Measurements from ENCODE around the gene CCN5. TPM values are rescaled to one million over a fixed set of nuclear protein-coding genes. Genes with fewer than 3 reads are reported as not detected.
A peak's percentile ranks its signal among the peaks of the same experiment; 100 is the strongest.

CCN5 gene
- total RNA-seq, 1 donor from 2014 or later: 37.0 TPM

GRCh38 chr20:44720621-44720996 lies 5.4 kb downstream of the CCN5 start:
- intact Hi-C loops (cut with micrococcal nuclease): no loop called here
- no peak overlapping the region for H3K4me3 ChIP-seq
- DNase-seq: no peak
- H3K27ac ChIP-seq (replicated peaks): peak overlapping the region; percentile 68
- no peaks in the 10 kb centered on the region for H3K27me3 ChIP-seq (ENCODE audit: low read depth)
- no peaks in the 10 kb centered on the region for H3K9me3 ChIP-seq (replicated peaks)
- no peaks in the 10 kb centered on the region for H3K36me3 ChIP-seq
- peaks cover 49% of the 10 kb centered on the region for H3K4me1 ChIP-seq
- no peak for TF ChIP-seq CTCF (IDR thresholded peaks at IDR 0.05; ENCODE audit: borderline replicate concordance)

DNA sequence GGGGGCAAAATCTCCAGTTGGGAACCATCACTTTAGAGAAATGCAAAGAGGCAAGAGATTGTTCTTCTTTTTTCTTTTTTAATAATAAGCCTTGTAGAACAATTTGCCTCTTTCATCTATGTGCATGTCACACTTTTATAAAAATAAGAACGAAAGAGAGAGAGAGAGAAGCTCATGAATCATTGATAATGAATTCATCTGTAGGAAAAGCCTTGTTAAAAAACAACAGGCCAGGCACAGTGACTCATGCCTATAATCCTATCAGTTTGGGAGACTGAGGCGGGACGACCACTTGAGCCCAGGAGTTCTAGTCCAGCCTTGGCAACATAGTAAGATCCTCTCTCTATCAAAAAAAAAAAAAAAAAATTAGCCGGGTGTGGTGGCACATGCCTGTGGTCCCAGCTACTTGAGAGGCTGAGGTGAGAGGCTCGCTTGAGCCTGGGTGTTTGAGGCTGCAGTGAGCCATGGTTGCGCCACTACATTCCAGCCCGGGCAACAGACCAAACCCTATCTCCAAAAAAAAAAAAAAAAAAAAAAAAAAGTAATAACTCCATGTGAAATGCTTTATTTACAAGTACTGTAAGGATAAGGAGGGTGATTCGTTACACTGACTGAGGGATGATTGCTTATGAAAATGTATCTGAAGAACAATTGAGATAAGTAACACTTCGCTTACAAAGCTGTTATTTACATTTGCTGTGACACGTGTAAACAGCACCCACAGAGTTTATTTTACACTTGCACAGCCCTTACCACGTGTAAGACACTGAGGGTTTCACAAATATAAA lies 6.0 kb downstream of the CCN5 start:
- Histone ChIP-seq H3K4me3 (no peak overlapping the region), H3K27me3 (ENCODE audit: low read depth) (no peaks in the 10 kb centered on the region), H3K4me1 (peaks cover 44% of the 10 kb centered on the region), H3K36me3 (no peaks in the 10 kb centered on the region), H3K27ac (replicated peaks) (peak overlapping the region; percentile 68), H3K9me3 (replicated peaks) (no peaks in the 10 kb centered on the region)
- TF ChIP-seq CTCF (IDR thresholded peaks at IDR 0.05; ENCODE audit: borderline replicate concordance): no peak
- no peak for DNase-seq
- intact Hi-C loops (cut with micrococcal nuclease): no loop called here

DNA sequence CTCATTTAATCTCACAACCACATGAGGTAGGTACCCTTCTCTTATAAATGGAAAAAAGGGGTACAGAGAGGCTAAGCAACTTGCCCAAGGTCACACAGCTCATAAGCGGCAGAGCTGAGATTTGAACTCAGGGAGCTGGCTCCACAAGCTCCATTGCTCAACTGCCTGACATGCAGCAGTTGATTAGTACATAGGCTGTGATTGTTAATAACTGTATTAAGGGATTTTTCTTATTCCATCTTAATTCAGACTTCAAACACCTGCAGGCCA lies 6.6 kb downstream of the CCN5 start:
- intact Hi-C loops (cut with micrococcal nuclease): no loop called here
- Histone ChIP-seq H3K9me3 (replicated peaks) (no peaks in the 10 kb centered on the region), H3K4me1 (peaks cover 38% of the 10 kb centered on the region), H3K27me3 (ENCODE audit: low read depth) (no peaks in the 10 kb centered on the region), H3K4me3 (no peak overlapping the region), H3K36me3 (no peaks in the 10 kb centered on the region), H3K27ac (replicated peaks) (peak overlapping the region; percentile 68)
- no peak for DNase-seq
- TF ChIP-seq CTCF (IDR thresholded peaks at IDR 0.05; ENCODE audit: borderline replicate concordance): no peak

DNA sequence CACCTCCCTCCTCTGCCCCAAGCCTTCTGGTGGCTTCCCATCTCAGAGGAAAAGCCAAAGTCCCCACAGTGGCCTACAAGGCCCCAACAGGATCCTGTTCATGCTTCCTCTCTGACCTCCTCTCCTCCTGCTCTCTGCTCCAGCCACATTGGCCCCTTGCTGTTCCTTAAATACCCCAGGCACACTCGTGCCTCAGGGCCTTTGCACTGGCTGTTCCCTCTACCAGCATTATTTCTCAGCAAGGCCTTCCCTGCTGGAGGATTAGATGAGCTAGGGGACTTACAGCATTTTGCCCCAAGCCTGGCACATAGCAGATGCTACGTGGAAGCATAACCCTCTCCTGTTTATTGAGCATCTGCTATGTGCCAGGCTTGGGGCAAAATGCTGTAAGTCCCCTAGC lies 7.8 kb downstream of the CCN5 start:
- Histone ChIP-seq H3K4me3 (no peak overlapping the region), H3K4me1 (peaks cover 27% of the 10 kb centered on the region), H3K9me3 (replicated peaks) (no peaks in the 10 kb centered on the region), H3K27me3 (ENCODE audit: low read depth) (no peaks in the 10 kb centered on the region), H3K36me3 (no peaks in the 10 kb centered on the region), H3K27ac (replicated peaks) (no peak overlapping the region)
- DNase-seq: no peak
- intact Hi-C loops (cut with micrococcal nuclease): no loop called here
- no peak for TF ChIP-seq CTCF (IDR thresholded peaks at IDR 0.05; ENCODE audit: borderline replicate concordance)

DNA sequence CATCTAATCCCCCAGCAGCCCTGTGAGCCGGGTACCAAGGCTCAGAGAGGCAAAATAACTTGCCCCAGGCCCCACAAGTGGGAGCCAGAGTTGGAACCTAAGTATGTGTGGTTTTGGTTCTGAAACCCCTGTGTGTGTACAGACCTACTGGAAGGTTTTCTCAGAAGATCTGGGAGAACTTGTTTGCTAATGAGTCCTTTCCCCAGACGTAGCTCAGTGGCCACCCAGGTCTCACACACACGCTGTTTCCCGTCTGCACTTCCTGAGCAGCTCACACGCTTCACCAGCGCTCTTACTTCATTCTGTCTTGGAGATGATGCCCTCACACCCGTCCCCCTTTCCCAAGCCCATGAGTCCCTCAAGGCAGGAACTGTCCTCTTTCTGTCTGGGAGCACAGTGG lies 8.2 kb downstream of the CCN5 start:
- Histone ChIP-seq H3K27ac (replicated peaks) (no peak overlapping the region), H3K9me3 (replicated peaks) (no peaks in the 10 kb centered on the region), H3K4me3 (no peak overlapping the region), H3K27me3 (ENCODE audit: low read depth) (no peaks in the 10 kb centered on the region), H3K4me1 (peaks cover 26% of the 10 kb centered on the region), H3K36me3 (no peaks in the 10 kb centered on the region)
- DNase-seq: no peak
- intact Hi-C loops (cut with micrococcal nuclease): no loop called here
- no peak for TF ChIP-seq CTCF (IDR thresholded peaks at IDR 0.05; ENCODE audit: borderline replicate concordance)
